HG03097 (cell line): ENCODE measurements around the gene NDUFA3.
A peak's percentile ranks its signal among the peaks of the same experiment; 100 is the strongest.
"Not testable (repeated sequence)": the region's sequence is repeated elsewhere in the genome, so short reads cannot be mapped to it uniquely, and the experiment has no call there.

Source experiments
- ATAC-seq: cut with Tn5 transposase; IDR thresholded peaks from one replicate; pipeline ENCODE4 v1.9.1; 2021; ENCODE audit not compliant: unreplicated experiment, low FRiP score

Gene NDUFA3

GRCh38 chr19:54102421-54103169 is at the start of gene NDUFA3:
TSS of gene NDUFA3 (plus strand) at chr19:54102855. CDS start at chr19:54102879, 24 bp downstream.
- ATAC-seq: peak; percentile 91

DNA sequence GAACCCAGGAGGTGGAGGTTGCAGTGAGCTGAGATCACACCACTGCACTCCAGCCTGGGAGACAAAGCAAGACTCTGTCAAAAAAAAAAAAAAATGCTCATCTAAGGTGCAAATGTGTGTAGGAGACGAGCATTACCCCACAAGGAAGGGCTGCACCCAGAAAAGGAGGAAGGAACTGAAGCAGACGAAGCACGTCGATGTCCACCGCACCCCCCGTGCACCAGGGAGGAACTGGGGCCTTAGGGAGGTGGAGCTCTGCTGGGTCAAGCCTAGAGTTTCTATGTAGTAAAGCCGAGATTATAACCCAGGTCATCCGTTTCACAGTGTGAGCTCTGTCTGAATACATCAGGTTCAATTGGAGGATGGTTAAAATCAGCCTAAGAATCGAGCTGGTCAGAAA is 40.0 kb upstream of the NDUFA3 start:
- no peak for ATAC-seq

- ATAC-seq: no peak
Measured at GRCh38 chr19:54063350-54064116, 39.1 kb upstream of the NDUFA3 start, which contains the start of gene VSTM1. TSS of gene VSTM1 (minus strand) at chr19:54063897. CDS start at chr19:54063777, 120 bp downstream.

DNA sequence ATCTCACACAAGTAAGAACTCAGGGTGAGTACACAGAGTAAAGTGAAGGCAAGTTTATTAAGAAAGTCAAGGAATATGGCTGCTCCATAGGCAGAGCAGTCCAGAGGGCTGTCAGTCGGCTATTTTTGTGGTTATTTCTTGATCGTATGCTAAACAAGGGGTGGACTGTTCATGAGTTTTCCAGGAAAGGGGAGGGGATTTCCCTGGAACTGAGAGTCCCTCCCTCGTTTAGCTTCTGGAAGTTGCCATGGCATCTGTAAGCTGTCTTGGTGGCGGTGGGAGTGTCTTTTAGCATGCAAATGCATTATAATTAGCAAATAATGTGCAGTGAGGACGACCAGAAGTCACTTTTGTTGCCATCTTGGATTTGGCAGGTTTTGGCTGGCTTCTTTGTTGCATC is 33.2 kb upstream of the NDUFA3 start:
- no peak for ATAC-seq

- no peak for ATAC-seq
Measured at GRCh38 chr19:54073829-54074228, 28.8 kb upstream of the NDUFA3 start.

GRCh38 chr19:54074851-54075250 is 27.8 kb upstream of the NDUFA3 start:
- no peak for ATAC-seq

DNA sequence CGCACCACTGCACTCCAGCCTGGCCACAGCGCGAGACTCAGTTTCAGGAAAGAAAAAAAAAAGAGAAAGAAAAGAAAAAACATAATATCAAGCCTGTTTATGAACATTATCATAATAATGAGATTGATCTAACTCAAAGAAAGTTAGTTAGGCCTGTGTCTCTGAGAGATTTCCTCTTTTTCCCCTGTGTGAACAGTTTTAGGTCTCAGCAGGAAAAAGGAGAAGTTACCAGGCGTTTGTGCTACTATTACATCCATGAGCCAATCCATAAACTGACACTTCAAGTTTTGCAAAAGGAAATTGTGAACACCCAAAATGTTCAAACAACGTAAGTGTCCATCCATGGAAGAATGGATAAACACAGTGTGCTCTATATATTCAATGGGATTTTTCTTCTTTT is 25.3 kb upstream of the NDUFA3 start:
- no peak for ATAC-seq

DNA sequence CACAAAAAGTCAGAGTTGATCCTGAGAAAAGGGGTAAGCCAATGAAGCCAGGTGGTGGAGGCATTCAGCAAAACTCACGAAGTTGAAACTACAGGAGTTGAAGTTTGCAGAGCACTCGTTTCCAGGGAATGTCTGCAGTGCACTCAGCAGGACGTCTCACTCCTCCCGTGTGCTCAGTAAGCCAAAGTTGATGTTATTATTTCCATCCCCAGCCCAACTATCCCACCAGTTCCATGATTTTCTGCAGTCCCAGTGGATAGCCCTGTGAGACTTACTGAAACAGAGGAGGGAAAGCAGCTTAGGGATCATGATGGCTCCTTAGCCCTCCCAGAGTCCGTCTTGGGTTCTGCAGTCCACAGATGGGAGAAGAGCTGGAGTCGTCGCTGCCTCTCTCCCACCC is 21.6 kb upstream of the NDUFA3 start, which contains the start of gene TARM1:
TSS of gene TARM1 (minus strand) at position 334 of the 400 bp plus-strand sequence. CDS start at position 309, 25 bp downstream.
- ATAC-seq: no peak

DNA sequence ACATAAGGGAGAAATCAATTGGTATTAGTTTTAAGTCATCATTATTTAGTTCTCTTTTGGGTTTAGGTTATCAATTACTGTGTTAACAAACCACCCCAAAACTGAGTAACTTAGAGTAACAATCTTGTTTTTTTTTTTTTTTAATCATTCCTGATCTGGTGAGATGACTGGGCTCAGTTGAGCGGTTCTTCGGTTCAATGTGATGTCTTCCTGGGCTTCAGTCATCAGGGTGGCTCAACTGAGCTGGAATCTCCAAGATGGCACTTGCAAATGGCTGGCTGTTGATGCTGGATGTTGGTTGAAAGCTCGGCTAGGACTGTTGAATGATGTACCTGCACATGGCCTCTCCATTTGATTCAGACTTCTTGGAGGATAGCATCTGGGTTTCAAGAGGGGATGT is 18.2 kb upstream of the NDUFA3 start:
- no peak for ATAC-seq

GRCh38 chr19:54094426-54095000 is 8.1 kb upstream of the NDUFA3 start:
- ATAC-seq: no peak

DNA sequence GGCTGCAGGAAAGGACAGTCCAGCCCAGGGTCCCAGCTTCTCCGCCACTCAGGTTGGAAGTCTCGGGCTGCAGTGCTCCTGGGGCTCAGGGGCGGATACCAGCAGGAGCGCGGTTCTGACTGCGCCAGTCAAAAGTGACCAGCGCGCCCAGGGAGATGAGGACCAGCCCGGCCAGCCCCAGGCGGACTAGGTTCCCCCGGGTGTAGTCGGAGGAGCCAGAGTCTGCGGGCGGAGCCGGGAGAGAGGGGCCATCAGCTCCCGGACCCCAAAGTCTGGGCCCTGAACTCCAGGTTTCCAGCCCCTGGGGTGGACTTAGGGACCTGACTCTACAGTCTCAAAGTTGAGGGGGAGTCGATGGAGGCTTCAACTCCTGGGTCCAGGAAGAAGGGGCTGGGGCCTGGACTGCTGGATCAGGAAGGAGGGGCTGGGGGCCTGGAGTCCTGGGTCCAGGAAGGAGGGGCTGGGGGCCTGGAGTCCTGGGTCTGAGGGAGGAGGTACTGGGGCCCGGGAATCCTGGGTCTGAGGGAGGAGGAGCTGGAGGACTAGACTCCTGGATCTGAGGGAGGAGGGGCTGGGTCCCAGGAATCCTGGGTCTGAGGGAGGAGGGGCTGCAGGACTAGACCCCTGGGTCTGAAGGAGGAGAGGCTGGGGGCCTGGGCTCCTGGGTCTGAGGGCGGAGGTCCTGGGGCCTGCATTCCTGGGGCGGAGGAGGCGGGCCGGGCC is 7.4 kb upstream of the NDUFA3 start:
- no peak for ATAC-seq

DNA sequence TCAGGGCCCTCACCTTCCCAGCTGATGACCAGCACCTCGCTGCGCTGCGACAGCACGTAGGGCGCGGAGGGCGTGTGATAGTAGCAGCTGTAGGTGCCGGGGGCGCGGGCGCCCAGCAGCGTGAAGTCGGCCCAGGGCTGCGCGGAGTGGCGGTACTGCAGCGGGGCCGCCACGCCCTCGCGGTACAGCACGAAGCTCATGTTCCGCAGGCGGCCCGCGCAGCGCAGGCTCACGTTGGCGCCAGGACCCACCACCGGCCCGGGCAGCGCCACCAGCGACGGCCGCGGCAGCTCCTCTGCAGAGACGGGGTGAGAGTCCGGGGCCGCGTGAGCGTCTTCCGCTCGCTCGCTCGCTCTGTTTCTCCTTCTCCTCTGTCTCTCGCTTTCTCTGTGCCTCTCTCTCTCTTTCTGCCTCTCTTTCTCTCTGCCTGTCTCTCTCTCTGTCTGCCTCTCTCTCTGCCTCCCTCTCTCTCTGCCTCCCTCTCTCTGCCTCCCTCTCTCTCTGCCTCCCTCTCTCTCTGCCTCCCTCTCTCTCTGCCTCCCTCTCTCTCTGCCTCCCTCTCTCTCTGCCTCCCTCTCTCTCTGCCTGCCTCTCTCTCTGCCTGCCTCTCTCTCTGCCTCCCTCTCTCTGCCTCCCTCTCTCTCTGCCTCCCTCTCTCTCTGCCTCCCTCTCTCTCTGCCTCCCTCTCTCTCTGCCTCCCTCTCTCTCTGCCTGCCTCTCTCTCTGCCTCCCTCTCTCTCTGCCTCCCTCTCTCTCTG is 6.6 kb upstream of the NDUFA3 start:
- not testable (repeated sequence) for ATAC-seq

- no peak for ATAC-seq
Measured at GRCh38 chr19:54096617-54097106, 6.0 kb upstream of the NDUFA3 start.

DNA sequence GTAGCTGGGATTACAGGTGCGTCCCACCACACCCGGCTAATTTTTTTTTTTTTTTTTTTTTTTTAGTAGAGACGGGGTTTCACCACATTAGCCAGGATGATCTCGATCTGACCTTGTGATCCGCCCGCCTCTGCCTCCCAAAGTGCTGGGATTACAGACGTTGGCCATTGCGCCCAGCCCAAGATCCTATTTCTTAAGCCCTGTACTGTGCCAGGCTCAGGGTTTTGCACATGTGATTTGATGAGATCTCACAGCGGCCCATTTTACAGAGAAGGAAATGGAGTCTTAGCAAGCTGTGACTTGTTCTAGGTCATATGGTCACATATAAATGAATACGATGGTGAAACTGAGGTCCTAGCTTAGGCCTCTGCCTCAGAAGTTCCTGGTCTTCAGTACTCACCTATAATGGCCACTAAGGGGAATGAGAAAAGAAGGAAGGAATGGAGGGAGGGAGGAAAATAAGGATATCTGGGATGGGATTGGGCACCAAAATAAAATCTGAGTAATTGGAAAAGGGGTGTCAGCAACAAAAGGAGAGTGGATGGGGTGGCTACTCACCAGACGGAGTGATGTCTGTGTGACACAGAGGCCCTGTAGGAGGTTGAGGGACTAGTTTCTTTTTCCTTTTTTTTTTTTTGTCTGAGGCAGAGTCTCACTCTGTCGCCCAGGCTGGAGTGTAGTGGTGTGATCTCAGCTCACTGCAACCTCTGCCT is 3.3 kb upstream of the NDUFA3 start:
- ATAC-seq: no peak

DNA sequence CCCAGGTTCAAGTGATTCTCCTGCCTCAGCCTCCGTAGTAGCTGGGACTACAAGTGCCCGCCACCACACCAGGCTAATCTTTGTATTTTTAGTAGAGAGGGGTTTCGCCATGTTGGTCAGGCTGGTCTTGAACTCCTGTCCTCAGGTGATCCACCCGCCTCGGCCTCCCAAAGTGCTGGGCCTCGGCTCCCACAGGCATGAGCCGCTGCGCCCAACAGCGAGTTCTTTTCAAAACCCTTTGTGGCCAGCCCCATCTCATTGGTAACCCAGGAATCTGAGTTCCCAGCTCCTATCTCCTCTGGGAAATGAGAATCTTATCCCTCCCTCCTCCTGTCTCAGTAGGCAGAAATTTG is 2.8 kb upstream of the NDUFA3 start:
- ATAC-seq: not testable (repeated sequence)

- ATAC-seq: no peak
Measured at GRCh38 chr19:54100561-54100960, 2.1 kb upstream of the NDUFA3 start, which contains the start of gene OSCAR. TSS of gene OSCAR (minus strand) at chr19:54100803. CDS start at chr19:54100792, 11 bp downstream.

- no peak for ATAC-seq
Measured at GRCh38 chr19:54104998-54105715, 2.5 kb downstream of the NDUFA3 start.

- no peak for ATAC-seq
Measured at GRCh38 chr19:54105796-54106195, 3.1 kb downstream of the NDUFA3 start.

GRCh38 chr19:54106716-54107115 is 4.1 kb downstream of the NDUFA3 start:
- ATAC-seq: no peak
